DLD1 (cell line): Measurements from ENCODE around the gene CALU.

Source experiments
- in situ Hi-C: cut with HindIII; loops from 2 replicates; pipeline ENCODE4 v1.10.0; 2017; ENCODE audit warnings: low sequenced_read_pairs

Gene CALU

DNA sequence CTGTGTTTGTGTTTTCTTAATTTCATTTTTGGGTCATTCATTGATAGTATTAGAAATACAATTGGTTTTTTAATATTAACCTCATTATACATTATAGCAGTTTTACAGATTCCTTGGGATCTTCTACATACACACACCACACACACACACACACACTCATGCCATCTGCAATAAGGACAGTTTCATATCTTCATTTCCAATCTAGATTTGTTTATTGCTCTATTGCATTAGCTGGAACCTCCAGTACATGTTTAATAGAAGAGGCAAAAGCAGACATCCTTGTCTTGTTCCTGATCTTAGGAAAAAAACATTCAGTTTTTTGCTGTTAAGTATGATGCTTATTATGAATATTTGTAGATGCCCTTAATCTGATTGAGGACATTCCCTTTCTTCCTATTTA, 17.8 kb upstream of the CALU start:
- in situ Hi-C loops = no loop called here

DNA sequence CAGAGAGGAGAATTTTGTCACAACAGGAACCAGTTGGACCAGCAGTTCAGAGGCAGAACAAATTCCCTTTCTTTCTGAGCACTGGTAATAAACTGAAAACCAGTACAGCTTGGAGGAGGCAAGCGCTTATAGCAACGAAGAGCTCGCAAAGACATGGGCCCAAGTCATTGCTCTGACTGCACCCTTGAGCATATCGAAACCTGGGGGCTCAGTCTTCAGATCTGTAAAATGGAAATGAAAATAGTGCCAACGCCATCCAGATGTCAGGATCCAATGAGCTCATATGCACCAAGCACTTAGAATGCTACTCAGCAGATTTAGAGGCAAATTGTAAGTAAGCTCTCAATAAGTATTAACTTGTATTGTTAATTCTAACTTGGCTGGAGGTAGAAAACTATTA, 14.4 kb upstream of the CALU start:
- in situ Hi-C loops = no loop called here

DNA sequence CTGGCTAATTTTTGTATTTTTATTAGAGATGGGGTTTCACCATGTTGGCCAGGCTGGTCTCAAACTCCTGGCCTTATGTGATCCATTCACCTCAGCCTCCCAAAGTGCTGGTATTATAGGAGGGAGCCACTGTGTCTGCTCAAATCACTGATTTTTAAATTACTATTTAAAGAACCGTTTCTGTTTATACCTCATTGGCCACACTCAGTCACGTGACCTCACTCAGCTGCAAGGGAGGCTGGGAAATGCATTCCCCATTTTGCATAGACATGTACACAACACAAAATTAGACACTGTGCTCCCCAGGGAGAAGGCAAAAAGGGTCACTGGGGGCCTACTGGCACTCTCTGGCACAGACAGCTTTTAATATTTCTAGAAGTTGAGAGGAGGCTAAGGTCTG, 13.6 kb upstream of the CALU start:
- in situ Hi-C loops = no loop called here

DNA sequence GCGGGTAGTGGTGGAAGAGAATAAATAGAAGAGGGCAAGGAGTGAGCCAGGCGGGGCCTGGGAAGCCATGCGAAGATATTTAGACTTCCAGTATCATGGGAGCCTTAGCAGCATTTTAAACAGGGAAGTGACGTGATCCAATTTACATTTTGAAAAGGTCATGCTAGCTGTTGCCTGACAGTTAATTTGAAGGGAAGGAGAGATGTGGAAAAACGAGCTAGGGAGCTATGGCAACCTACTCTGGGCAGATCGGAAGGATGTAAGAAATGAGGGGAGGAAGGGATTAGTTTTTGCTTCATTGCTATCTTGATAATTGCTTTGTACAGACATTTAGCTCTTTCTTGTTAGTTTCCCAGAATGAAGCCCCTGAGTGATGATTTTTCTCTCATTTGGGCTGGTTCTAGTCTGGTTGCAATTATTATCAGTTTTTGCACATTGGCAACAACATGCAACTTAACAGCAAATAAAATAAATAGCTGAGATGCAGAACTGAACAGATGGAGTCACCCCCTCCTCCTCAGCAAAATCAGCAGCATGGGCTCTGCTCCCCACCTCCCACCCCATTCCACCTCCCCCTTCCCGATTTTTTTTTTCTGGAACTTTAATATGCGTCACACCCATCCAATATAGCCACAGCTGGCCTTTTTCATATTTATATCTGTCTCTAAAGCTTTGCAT, 13.0 kb upstream of the CALU start:
- in situ Hi-C loops = no loop called here

DNA sequence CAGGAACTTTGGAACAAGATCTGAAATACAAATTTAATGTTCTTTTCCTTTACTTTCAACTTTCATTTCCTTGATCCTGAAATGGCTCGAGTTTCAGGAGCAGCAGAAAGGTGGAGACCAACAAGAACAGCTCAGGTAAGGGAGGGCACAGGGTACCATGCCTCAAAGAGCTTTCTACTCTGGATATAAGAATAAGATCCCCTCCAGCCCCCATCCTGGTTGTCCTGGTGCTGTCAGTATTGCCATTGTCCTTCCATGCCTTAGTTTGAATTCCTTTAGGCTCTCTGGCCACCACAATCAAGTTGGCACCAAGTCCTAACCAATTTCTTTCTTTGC, 12.5 kb upstream of the CALU start:
- in situ Hi-C loops = no loop called here

DNA sequence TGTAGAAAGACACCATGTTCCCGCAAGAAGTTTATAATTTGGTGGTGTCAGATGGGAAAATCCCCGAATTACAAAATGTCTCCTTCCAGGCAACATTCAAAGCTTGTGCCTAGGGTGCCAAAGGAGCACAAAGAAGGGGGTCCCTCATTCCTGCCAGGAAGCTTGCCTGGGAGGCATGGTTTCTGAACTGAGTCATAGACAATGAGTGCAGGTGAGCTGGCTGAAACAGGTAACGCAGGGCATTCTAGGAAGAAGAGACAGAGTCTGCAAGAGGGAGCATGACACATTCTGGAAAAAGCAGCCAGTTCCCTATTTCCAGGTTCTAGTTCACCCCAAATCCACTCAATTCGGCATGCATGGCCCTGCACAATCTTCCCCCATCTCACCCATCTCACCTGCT, 11.9 kb upstream of the CALU start:
- in situ Hi-C loops = no loop called here

DNA sequence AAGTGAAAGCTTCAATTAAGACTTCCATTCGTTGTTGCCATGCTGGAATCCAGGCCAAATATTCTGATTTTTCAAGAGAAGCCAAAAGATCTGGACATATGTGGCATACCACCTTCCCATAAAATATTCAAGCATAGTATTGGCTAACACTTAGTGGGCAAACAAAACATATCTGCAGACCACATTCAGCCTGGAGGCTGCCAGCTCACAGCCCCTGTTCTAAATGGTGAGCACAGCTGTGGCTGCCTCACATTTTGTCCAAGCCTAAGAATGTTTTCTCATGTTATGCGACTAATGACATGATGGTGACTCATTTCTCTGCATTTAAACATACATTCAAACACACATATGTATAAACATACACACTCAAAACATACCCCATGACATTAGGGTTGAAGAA, 10.6 kb upstream of the CALU start:
- in situ Hi-C loops = no loop called here

DNA sequence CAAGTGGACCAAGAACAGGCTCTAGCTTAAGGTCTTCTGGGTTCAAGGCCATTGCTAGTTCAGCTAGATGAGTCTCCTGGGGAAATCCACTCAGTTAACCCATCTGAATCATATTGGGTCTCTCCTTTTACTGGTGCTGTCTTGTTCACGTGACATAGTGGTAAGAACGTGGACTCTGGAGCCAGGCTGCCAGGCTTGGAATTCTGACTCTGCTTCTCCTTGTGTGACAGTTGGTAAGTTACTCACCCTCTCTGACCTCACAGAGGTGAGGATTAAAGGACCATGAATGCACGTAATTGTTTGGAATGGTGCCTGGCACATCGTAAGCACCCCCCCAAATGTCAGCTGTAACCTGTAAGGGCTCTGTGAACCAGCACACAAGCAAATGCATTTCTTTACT, 9.7 kb upstream of the CALU start:
- in situ Hi-C loops = no loop called here

DNA sequence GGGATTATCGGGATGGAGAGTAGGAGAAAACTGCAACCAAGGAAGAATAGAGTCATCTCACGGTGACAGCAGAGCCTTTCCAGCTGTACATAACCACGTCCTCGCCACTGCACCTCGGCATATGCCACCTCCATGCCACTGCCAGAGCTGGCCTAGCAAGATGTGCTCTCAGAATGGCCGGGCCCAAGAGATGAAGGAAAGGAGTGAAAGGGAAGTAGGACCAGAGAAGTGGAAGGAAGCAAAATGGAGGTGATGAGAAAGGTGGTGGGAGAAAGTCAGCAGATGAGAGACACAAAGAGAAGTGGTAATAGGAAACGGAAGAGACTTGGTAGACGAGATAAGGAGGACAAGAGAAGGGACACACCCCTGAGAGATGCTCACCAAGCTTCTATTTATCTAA, 8.0 kb upstream of the CALU start:
- in situ Hi-C loops = no loop called here

DNA sequence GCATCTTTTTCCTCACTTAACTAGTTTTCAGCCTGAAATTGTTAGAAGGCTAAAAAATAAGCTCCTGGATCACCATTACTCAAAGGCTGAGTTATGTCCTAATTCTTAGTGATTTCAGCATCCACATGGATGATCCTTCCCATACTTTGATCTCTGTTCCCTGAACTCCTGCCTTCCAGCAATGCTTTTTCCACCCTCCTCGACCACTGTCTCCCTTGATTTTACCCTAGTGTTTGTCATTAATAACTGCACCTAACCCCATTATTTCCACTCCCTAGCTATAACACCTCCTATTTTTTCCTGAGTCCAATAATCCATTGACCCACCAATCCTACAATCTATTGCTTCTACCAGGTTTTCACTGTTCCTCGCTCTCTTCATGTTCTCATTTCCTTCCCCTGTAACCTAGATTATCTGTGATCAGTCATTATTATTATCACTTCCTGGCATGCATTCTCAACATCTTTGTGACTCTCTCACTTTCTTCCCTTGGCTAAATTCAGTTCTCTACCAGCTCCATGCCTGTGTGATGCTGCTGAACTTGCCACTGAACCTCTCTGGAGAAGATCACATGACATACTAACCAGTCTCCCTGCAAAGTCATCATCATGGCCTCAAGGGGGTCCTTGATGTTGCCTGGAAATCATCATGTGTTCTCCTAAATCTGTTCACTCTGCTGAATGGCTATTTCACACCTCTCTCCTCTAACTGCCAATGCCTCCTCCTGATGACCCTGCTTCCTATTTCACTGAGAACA, 6.5 kb upstream of the CALU start:
- in situ Hi-C loops = no loop called here

DNA sequence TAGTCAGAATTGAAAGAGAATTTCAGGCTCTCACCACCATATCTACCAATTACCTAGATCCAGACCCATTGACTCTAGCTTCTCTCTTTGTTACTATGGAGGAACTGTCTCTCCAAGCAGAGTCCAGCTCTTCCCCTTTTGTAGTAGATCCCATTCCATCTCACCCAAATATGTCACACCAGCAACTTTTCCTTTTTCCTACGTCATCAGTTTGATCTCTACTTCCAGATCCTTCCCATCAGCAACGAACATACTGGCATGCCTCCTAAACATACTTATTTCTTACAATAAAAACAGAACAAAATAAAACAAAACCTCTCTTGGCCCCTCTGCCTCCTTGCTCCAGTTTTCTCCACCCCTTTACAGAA, 5.9 kb upstream of the CALU start:
- in situ Hi-C loops = no loop called here

DNA sequence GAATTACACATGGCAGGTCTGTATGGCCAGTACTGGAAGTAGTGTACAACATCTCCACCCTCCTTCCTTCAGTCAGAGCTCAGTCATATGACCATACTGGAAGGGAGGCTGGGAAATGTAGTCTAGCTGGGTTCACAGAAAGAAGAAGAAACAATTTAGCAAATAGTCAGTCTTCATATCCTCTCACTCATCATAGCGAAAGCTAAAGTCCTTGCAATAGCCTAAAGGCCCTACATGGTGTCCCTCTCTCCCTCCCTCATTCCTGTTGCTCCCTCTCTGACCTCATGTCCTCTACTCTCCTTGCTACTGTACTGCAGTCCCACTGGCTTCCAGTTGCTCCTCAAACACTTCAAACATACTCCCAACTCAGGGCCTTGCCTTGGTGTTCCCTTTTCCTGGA, 4.3 kb upstream of the CALU start:
- in situ Hi-C loops = no loop called here

DNA sequence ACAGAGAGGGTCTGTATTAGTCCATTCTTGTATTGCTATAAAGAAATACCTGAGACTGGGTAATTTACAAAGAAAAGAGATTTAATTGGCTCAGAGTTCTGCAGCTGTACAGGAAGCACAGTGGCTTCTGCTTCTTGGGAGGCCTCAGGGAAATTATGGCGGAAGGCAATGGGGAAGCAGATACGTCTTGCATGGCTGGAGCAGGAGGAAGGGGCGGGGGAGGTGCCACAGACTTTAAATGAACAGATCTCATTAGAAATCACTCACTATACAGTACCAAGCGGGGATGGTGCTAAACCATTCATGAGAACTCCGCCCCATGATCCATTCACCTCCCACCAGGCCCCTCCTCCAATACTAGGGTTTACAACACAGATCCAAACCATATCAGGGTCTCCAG, 3.7 kb upstream of the CALU start:
- in situ Hi-C loops = no loop called here

DNA sequence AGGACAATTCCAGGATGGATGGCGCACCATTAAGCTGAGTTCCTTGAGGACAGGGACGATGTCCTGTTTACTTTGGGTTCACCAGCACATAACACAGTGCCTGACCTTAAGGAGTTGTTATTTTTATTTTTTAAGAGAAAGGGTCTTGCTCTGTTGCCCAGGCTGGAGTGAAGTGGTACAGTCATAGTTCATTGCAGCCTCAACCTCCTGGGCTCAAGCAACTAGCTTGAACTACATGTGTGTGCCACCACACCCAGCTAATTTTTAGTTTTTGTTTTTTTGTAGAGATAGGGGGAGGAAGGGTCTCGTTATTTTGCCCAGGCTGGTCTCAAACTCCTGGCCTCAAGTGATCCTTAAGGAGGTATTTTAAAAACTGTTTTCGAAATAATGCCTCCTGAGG, 1.7 kb upstream of the CALU start:
- in situ Hi-C loops = no loop called here

DNA sequence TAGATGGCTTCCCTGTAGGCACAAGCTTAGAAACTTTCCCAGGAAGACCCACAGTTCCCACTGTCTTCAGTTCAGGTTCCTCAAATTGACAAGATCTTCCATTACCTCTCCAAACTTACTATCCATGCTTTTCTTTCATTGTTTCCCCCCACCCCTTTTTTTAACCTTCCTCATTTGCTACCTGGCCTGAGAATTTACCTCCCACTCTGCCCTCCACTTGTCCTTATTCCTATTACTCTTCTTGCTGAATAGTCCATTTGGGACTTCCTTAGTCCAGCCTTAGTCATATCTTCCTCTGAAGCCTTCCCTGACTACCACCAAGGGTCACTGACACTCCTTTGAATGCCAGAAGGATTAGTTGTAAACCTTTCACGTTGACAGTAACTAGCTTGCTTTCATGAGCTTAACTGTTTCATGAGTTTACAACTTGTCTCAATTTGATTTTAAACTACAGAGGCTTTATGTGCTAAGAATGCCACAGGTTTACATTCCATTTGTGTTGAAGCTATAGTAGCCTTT, 1.2 kb upstream of the CALU start:
- in situ Hi-C loops = no loop called here

DNA sequence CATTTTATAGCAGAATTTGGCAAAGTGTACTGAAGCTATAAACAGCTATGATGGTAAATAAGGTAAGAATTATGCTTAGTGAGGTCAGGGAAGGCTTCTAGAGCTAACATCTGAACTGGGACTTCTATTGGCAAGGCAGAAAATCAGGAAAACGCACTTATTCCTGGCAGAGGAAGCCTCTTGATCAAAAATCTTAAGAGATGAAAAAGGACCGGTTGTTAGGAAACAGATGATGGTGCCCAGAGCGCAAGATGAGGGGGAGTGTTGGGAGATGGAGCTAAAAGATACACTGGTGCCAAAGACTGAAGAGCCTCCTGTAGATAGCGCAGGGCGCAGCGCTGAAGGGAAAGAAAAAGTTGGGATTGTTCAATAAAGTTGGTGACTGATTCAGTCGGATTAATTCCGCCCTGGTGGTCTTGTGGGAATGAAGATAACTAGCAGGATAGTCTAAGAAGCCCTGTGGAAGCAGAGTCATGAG, 550 bp upstream of the CALU start:
- in situ Hi-C loops = no loop called here

DNA sequence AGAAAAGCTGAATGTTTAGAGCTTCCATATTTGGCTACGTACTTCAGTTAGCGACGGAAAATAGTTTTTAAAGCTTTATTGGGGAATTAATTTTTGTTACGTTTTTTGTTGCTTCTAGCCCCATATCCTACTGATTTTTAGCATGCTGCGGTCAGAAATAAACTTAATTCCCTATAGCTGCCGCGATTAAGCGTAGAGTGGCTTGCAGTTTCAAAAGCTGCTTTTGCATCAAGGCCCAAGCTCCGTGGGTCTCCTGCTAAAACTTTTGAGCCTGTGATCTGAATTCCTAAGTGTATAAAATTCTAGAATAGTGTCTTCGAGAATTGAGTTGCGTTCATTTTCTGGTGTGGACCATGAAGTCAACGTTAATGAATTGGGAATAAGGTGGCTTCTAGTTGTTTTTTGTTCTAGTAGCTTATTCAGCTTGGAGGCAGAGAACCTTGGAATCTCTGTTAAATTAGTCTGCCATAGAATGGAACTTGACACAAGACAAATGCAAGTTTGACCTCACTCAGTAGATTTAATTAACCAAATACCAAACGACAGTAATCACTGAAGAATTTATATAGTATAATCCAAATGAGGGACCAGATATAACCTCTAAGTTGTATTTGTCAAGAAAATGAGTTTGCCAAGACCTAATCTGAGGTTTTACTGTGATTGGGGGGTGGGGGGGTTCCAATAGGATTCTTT, 977 bp downstream of the CALU start:
- in situ Hi-C loops = no loop called here

DNA sequence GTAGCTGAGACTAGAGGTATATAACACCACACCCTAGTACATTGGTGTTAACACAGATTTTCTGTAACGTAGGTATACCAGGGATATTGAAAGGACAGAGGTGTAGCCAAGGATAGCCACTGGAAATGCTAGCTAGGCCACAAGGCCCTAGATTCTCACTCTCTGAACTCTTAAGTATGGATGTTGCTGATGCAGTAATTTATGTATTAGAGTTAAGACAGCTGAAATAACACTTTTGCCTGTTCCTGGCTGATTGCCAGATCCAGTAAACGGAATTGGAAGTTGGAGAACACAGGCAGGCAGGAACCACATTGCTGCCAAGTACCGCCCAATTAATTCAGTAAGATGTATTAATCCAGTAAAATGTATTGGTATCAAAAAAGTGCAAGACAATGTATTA, 1.8 kb downstream of the CALU start:
- in situ Hi-C loops = no loop called here

DNA sequence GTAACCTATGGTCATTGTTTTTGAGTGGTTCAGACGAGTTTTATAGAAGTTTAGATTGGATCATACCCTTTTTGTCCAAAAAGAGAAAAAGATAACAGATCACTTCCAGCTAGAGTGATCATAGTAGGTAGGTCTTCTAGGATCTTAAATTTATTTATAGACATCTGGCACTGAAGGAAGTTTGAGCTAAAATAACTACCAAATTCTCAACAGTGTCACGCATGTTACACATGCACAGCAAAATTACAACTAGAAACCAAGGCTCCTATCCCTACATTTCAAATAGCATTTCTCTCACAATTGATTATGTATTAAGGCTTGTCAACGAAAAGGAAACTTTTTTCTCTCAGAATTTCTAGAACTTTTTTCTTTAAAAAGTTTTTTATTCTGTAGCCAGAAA, 2.3 kb downstream of the CALU start:
- in situ Hi-C loops = no loop called here

DNA sequence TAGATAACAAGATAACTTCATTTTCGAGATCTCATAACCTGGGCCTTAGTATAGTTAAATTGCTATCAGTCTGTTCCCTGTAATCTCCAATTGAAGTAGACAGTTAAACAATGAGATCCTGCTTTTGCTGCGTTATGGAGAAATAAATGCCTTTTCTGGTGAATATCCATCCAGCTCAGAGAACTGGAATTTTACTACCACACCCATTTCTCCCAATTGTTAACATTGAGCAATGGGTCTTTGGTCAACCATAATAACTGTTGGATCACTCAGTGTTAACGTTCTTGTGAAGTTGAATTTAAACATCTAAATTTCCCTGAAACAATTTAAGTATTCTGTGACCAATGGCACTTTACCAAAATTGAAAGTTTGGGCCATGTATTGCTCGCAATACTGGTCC, 3.0 kb downstream of the CALU start:
- in situ Hi-C loops = no loop called here

DNA sequence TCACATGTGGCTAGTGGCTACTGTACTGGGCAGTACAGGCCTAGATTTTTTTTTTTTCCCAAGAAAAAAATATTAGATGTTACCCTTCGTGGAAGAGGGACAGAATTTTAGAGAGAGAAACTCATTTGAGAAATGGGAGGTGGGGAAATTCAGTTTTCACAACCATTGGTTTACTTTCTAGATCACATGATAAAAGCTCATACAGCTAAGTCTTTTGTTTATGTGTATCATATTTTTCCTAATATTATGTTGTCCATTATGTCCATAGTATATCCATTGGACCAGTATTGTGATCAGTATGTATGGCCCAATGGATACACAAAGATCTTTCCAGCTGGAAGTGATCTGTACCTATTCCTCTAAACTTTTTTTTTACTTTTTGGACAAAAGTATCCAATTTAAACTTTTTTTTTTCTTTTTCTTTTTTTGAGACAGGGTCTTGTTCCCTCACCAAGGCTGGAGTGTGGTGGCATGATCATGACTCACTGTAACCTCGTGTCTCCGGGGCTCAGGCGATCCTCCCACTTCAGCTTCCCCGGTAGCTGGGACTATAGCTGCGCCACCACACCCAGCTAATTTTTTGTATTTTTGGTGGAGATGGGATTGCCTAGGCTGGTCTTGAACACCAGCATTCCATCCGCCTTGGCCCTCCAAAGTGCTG, 4.1 kb downstream of the CALU start:
- in situ Hi-C loops = no loop called here
